GM19463 (cell line): ENCODE measurements around the gene BCAR3.
"Not testable (repeated sequence)": the region's sequence is repeated elsewhere in the genome, so short reads cannot be mapped to it uniquely, and the experiment has no call there.

Experiments used
- ATAC-seq: cut with Tn5 transposase; IDR thresholded peaks from one replicate; pipeline ENCODE4 v1.9.1; 2021; ENCODE audit warnings: mild to moderate bottlenecking, moderate library complexity; ENCODE audit not compliant: unreplicated experiment

BCAR3 gene

GRCh38 chr1:93670141-93670540 lies 11.5 kb downstream of the BCAR3 start:
- ATAC-seq = no peak

- no peak for ATAC-seq
Observed at GRCh38 chr1:93669369-93669768, 12.3 kb downstream of the BCAR3 start.

GRCh38 chr1:93668951-93669350 lies 12.7 kb downstream of the BCAR3 start:
- no peak for ATAC-seq

- ATAC-seq = no peak
Observed at GRCh38 chr1:93668121-93668520, 13.5 kb downstream of the BCAR3 start.

DNA sequence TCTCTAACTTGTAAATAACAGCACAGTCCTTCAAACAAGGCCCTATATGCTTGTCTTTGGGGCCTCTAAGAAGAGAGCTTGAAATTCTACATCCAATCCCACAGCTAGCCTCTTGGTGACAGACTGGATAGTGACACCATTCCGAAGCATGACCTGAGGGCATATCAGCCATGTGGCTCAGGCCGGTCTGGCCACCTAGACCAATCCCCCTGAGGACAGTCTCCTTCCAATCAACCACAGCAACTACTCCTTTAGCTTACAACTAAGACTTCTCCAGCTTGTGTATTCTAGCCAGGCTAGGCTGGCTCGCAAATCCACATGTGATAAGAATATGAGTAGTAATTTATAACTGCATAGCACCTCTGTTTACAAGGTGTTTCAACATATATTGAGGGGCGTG lies 14.0 kb downstream of the BCAR3 start:
- no peak for ATAC-seq

GRCh38 chr1:93666613-93667384 lies 14.8 kb downstream of the BCAR3 start:
- no peak for ATAC-seq

- ATAC-seq = no peak
Observed at GRCh38 chr1:93665015-93665414, 16.6 kb downstream of the BCAR3 start.

- ATAC-seq = no peak
Observed at GRCh38 chr1:93663208-93663614, 18.4 kb downstream of the BCAR3 start.

- ATAC-seq = no peak
Observed at GRCh38 chr1:93662481-93663207, 19.0 kb downstream of the BCAR3 start.

DNA sequence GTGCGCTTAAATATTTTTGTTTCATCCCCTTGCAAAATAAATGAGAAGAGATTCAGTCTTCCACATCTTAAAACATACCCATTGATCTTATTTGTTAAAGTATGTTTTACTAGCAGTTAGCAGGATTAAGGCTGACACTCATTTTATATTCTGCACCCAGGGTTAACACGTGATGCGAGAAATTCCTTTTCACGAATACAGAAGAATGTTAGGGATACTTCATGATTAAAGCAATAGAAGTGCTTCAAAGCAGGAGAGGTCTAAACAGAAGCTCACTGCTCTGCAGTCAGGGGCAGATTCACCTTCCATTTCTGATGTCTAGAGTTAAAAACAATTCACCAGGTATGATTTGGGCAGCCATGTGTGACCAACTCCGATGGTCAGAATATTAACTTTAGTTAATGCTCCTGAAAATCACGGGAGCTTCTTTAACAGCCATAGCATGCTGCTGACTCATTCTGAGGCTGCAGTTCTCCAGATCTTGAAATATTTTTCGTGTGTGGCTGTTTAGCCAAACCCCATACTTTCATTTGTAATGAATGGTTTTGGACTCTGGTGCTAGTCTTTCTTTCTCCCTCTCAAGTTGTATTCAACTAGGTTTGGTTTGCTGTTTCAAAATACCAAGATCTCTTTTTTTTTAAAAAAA lies 19.7 kb downstream of the BCAR3 start:
- peak; percentile 62 for ATAC-seq

- not testable (repeated sequence) for ATAC-seq
Observed at GRCh38 chr1:93661341-93661740, 20.3 kb downstream of the BCAR3 start.

DNA sequence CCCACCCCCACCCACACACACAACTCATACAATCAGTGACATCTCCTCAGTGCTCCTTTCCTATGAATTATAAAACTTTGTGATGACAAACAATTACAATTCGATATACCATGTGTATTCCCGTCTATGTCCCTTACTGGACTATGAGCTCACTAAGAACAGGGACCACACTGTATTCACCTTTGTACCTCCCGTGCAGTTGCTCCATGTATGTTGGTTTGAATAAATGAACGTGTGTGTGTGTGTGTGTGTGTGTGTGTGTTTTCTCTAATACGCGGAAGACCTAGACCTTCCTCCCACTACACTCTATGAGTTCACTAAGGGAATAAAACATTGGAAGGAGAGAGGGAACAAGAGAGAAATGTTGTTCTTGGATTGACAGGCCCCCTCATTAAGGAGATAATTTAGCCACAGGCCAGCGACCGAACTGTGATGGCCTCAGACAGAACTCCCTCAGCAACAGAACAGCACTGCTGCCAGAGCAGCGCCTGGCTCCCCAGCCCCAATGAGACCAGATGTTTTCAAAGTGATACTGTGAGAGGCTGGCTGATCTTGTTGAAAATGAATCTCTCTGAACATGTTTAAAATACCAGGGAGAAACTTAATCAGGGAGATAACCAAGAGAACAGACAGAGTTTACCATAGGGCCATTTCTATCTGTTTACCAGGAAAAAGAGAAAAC lies 21.7 kb downstream of the BCAR3 start:
- no peak for ATAC-seq

GRCh38 chr1:93658188-93658587 lies 23.4 kb downstream of the BCAR3 start:
- no peak for ATAC-seq

GRCh38 chr1:93656491-93656890 lies 25.1 kb downstream of the BCAR3 start:
- no peak for ATAC-seq

DNA sequence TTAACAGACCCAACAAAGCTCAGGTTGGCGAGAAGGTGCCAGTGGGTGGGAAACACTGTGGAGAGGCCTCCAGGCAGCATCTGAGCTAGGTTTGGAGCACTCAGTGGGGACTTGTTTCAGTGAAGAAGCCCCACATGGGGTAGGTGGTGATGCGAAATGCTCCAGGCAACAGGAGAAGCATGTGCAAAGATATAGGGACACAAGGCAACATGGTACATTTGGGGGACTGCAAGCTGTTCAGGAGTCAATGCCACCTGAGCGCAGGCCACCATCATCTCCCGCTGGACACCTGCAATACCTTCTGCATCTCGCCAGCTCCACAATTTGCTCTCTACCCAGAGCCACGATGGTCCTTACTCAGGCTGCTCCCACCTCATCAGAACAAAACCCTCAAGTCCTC lies 28.0 kb downstream of the BCAR3 start:
- no peak for ATAC-seq

DNA sequence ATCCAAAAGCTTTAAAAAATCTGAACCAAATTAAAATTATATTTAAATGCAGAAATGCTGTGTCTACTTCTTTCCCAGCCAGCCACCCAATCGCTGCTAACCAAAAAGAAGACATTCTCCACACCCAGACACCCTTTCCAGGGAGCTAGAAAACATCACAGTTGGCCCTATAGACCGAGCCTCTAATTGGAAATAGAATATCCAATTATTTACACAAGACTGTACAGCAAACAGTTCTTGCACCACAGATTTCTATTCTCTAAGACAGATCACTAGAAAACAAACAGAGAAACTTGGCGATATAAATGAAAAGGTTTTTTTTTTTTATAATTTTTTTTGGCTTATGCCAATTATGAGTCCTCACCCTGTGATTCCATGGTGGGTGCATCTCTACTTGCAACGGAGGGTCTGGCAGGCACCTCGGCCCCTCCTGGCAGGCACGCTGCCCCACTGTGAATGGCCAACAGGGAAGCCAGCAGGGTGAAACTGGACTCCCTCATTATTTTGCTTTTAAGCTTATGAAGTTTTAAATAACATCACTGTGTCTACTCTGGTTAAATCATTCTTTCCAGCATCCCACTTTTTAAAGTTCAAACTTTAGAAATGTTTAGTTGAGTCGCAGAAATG lies 29.2 kb downstream of the BCAR3 start:
- no peak for ATAC-seq

GRCh38 chr1:93651695-93652094 lies 29.9 kb downstream of the BCAR3 start:
- no peak for ATAC-seq

DNA sequence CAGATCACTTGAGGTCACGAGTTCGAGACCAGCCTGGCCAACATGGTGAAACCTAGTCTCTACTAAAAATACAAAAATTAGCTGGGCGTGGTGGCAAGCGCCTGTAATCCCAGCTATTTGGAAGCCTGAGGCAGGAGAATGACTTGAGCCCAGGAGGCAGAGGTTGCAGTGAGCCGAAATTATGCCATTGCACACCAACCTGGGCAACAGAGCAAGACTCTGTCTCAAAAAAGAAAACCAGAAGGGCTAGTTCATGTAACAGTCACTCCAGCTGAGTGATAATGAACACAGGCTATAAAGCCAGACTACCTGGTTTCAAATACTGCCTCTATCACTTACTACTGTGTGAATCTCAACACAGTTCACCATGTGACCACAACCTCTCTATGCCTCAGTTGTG lies 31.5 kb downstream of the BCAR3 start:
- ATAC-seq = not testable (repeated sequence)

GRCh38 chr1:93649231-93649630 lies 32.4 kb downstream of the BCAR3 start:
- no peak for ATAC-seq

DNA sequence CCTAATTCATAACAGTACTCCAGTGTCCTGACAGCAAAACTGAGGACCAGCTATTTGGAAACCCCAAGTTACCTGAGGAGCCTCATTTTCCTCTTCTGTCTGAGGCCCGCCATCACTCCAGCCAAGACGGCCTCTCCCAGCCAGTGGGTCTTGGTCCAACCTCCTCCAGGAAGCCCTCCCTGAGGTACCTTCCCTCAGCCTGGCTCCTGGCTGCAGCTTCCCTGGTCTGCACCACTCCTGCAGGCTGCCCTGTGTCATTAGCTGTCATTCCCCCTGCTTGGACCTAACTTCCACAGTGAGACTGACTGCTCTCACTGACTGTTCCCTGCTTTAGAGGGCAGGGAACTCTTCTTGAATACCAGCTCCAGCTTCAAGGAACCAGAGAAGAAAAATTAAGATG lies 33.0 kb downstream of the BCAR3 start:
- ATAC-seq = no peak

- no peak for ATAC-seq
Observed at GRCh38 chr1:93641527-93641926, 40.1 kb downstream of the BCAR3 start.
